Measurements from ENCODE around the gene EGFR.

Gene EGFR

DNA sequence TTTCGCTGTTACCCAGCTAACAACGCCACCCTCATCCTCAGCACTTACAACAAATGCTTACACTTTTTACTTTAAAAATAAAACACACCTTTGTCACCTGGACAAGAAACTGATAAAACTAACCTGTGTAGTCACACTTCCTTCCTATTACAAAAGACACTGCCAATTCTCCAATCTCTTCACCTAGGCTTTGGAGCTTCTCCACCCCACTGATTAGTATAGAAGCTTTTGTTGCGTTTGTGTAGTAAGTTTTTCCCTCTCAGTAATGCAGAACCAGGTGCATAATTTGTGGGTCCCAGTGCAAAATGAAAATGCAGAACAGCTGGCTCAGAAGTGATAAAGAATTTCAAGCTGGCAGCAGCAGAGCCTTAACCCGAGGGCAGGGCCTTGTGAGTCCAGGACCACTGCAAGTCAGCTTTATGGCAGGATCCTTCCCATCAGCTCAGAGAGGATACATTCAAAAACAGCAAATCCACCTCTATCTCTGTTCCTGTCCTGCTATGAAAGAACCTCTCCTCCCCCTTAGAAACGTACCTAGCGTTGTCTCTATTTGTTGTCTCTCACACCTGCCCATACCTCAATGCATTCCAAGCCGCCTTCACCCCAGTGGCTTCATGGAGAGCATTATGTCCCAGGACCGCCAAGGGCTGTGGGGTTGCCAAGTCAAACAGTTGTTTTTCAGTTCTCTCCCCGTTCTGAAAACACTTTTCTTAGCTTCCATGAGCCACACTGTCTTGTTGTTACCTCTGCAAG, 40.3 kb upstream of the EGFR start:
- Histone ChIP-seq H3K27ac (ENCODE audit: low read depth, low read length) (no peak overlapping the region), H3K4me3 (ENCODE audit: low read length) (no peak overlapping the region), H3K36me3 (ENCODE audit: control insufficient read depth, low read length) (no peaks in the 10 kb centered on the region), H4K20me1 (ENCODE audit: control insufficient read depth, insufficient read depth, low read depth, low read length) (no peaks in the 10 kb centered on the region), H3K4me2 (ENCODE audit: low read length) (no peak overlapping the region), H3K4me1 (ENCODE audit: control insufficient read depth, low read length) (no peaks in the 10 kb centered on the region), H3K9me3 (ENCODE audit: control insufficient read depth, insufficient read depth, low read length) (no peaks in the 10 kb centered on the region; the same call in 1 of the 2 replicates), H3K9me2 (replicated peaks; ENCODE audit: control insufficient read depth, low read length) (no peaks in the 10 kb centered on the region), H3K79me2 (ENCODE audit: control insufficient read depth, low read length) (no peaks in the 10 kb centered on the region), H3K27me3 (ENCODE audit: control insufficient read depth, low read length) (no peaks in the 10 kb centered on the region), H3F3A (ENCODE audit: control insufficient read depth, insufficient read depth) (no peaks in the 10 kb centered on the region)
- TF ChIP-seq EZH2phosphoT487 (IDR thresholded peaks at IDR 0.05; ENCODE audit: borderline replicate concordance, low read length) = no peak
- TF ChIP-seq, protein P1, sequence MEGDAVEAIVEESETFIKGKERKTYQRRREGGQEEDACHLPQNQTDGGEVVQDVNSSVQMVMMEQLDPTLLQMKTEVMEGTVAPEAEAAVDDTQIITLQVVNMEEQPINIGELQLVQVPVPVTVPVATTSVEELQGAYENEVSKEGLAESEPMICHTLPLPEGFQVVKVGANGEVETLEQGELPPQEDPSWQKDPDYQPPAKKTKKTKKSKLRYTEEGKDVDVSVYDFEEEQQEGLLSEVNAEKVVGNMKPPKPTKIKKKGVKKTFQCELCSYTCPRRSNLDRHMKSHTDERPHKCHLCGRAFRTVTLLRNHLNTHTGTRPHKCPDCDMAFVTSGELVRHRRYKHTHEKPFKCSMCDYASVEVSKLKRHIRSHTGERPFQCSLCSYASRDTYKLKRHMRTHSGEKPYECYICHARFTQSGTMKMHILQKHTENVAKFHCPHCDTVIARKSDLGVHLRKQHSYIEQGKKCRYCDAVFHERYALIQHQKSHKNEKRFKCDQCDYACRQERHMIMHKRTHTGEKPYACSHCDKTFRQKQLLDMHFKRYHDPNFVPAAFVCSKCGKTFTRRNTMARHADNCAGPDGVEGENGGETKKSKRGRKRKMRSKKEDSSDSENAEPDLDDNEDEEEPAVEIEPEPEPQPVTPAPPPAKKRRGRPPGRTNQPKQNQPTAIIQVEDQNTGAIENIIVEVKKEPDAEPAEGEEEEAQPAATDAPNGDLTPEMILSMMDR (IDR thresholded peaks at IDR 0.05; ENCODE audit: low read depth, low read length, poor library complexity, severe bottlenecking) = no peak

DNA sequence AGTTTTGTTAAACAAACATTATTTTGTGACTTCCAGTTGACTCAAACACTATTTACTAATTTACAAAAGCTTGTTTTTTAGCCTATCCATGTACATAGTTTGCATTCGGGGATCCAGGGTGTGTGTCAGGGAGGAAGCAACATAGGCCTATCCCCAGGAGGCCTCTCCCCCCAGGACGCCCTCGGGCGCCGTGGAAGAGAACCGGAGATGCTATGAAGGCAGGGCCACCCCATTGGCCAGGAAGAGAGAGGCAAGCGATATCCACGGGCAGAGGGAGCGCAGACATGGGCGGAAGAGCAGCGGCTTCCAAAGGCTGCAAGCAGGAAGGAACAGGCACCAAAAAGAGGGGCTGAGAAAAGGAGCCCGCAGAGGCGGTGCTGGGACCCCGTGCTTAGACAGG, 38.3 kb upstream of the EGFR start:
- H3K27me3 ChIP-seq (ENCODE audit: control insufficient read depth, low read length) = no peaks in the 10 kb centered on the region
- no peaks in the 10 kb centered on the region for H3K79me2 ChIP-seq (ENCODE audit: control insufficient read depth, low read length)

DNA sequence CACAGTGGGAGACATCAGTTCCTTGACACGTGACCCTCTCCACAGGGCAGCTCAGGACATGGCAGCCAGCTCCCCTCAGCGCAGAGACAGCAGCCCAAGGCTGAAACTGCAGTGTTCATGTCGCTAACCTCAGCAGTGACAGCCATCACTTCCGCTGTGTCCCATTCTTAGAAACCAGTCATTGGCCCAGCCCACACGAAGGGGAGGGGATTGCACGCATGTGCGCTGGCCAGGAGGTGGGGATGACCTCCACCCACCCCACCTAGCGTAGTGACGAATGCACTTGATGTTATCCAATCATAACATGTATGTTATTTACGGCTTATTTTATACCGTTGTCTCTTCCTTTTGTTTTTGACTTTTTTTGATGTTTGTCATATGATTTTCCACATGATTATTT, 36.9 kb upstream of the EGFR start:
- no peaks in the 10 kb centered on the region for H4K20me1 ChIP-seq (ENCODE audit: control insufficient read depth, insufficient read depth, low read depth, low read length)
- H3K9me3 ChIP-seq (ENCODE audit: control insufficient read depth, insufficient read depth, low read length) = no peaks in the 10 kb centered on the region; the same call in 1 of the 2 replicates
- H3K4me3 ChIP-seq (ENCODE audit: low read length) = no peak overlapping the region
- H3K27ac ChIP-seq (ENCODE audit: low read depth, low read length) = no peak overlapping the region
- H3K4me1 ChIP-seq (ENCODE audit: control insufficient read depth, low read length) = no peaks in the 10 kb centered on the region
- H3K79me2 ChIP-seq (ENCODE audit: control insufficient read depth, low read length) = no peaks in the 10 kb centered on the region
- TF ChIP-seq, protein P1 (IDR thresholded peaks at IDR 0.05; ENCODE audit: low read depth, low read length, poor library complexity, severe bottlenecking) = no peak
- no peak for TF ChIP-seq EZH2phosphoT487 (IDR thresholded peaks at IDR 0.05; ENCODE audit: borderline replicate concordance, low read length)
- no peaks in the 10 kb centered on the region for H3K36me3 ChIP-seq (ENCODE audit: control insufficient read depth, low read length)
- H3K27me3 ChIP-seq (ENCODE audit: control insufficient read depth, low read length) = no peaks in the 10 kb centered on the region
- no peaks in the 10 kb centered on the region for H3F3A ChIP-seq (ENCODE audit: control insufficient read depth, insufficient read depth)
- H3K9me2 ChIP-seq (replicated peaks; ENCODE audit: control insufficient read depth, low read length) = no peaks in the 10 kb centered on the region
- no peak overlapping the region for H3K4me2 ChIP-seq (ENCODE audit: low read length)

More for the DNA sequence above, 38.3 kb upstream of the EGFR start:
- H3F3A ChIP-seq (ENCODE audit: control insufficient read depth, insufficient read depth) = no peaks in the 10 kb centered on the region
- no peaks in the 10 kb centered on the region for H4K20me1 ChIP-seq (ENCODE audit: control insufficient read depth, insufficient read depth, low read depth, low read length)
- no peaks in the 10 kb centered on the region; the same call in 1 of the 2 replicates for H3K9me3 ChIP-seq (ENCODE audit: control insufficient read depth, insufficient read depth, low read length)
- no peaks in the 10 kb centered on the region for H3K36me3 ChIP-seq (ENCODE audit: control insufficient read depth, low read length)
- no peak overlapping the region for H3K4me2 ChIP-seq (ENCODE audit: low read length)
- no peaks in the 10 kb centered on the region for H3K9me2 ChIP-seq (replicated peaks; ENCODE audit: control insufficient read depth, low read length)
- no peak overlapping the region for H3K4me3 ChIP-seq (ENCODE audit: low read length)
- no peak for TF ChIP-seq EZH2phosphoT487 (IDR thresholded peaks at IDR 0.05; ENCODE audit: borderline replicate concordance, low read length)
- no peaks in the 10 kb centered on the region for H3K4me1 ChIP-seq (ENCODE audit: control insufficient read depth, low read length)
- H3K27ac ChIP-seq (ENCODE audit: low read depth, low read length) = no peak overlapping the region
